ENCODE results near the gene SLC35F3.

The SLC35F3 gene

DNA sequence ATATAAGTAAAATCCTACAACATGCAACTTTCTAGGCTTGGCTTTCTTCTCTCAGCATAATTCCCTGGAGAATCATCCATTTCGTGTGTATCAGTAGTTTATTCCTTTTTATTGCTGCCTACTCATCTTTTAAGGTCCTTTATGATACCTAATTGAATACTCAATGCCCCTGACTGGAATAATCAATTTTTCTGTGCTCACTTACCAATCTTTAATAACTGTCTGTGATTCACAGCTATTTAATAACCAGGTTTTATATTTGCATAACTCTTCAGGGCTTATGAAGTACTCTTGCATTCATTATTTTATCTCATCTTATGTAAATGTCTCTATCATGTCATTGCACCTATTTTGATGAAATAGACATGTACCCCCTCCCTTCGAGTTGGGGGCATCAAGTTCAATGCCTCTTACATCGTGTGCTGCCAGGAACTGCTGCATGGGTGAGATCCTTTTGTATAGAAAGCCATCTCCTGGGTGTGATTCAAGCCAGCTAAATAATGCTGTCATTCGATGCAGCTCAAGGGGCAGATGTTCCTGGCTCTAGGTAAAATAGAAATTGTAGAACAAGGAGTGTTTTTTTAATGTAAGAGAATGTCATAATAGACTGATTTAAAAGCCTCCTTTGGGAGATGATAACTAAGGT, 222.7 kb downstream of the SLC35F3 start:
- no peaks in the 10 kb centered on the region for H3K9me3 ChIP-seq (ENCODE audit: control insufficient read depth in 2 of 2, low read length in 2 of 2)
- H3K27ac ChIP-seq (ENCODE audit: low read depth in 2 of 2, low read length in 2 of 2), result no peak overlapping the region
- H3K4me3 ChIP-seq (ENCODE audit: low read length in 2 of 2), result no peak overlapping the region
- H3K36me3 ChIP-seq (ENCODE audit: control insufficient read depth in 2 of 2, insufficient read depth in 2 of 2, low read length in 2 of 2), result no peaks in the 10 kb centered on the region
- H3K27me3 ChIP-seq (ENCODE audit: control insufficient read depth in 2 of 2, insufficient read depth in 2 of 2, low read length in 2 of 2), result peaks cover 0 to 4% of the 10 kb centered on the region in 2 donors
- no peak overlapping the region for H3K9ac ChIP-seq (ENCODE audit: low read depth in 1 of 2, low read length in 2 of 2)
- H3K4me1 ChIP-seq (ENCODE audit: control insufficient read depth in 2 of 2, insufficient read depth in 2 of 2, low read length in 2 of 2), result no peaks in the 10 kb centered on the region

- H3K9ac ChIP-seq (ENCODE audit: low read depth in 1 of 2, low read length in 2 of 2), result no peak overlapping the region
- H3K27ac ChIP-seq (ENCODE audit: low read depth in 2 of 2, low read length in 2 of 2), result no peak overlapping the region
- no peaks in the 10 kb centered on the region for H3K36me3 ChIP-seq (ENCODE audit: control insufficient read depth in 2 of 2, insufficient read depth in 2 of 2, low read length in 2 of 2)
- H3K9me3 ChIP-seq (ENCODE audit: control insufficient read depth in 2 of 2, low read length in 2 of 2), result no peaks in the 10 kb centered on the region
- no peaks in the 10 kb centered on the region for H3K4me1 ChIP-seq (ENCODE audit: control insufficient read depth in 2 of 2, insufficient read depth in 2 of 2, low read length in 2 of 2)
- H3K4me3 ChIP-seq (ENCODE audit: low read length in 2 of 2), result no peak overlapping the region
- no peaks in the 10 kb centered on the region for H3K27me3 ChIP-seq (ENCODE audit: control insufficient read depth in 2 of 2, insufficient read depth in 2 of 2, low read length in 2 of 2)
These were observed 228.3 kb downstream of the SLC35F3 start for GRCh38 chr1:234132795-234133194.

- no peaks in the 10 kb centered on the region for H3K4me1 ChIP-seq (ENCODE audit: control insufficient read depth in 2 of 2, insufficient read depth in 2 of 2, low read length in 2 of 2)
- no peaks in the 10 kb centered on the region for H3K36me3 ChIP-seq (ENCODE audit: control insufficient read depth in 2 of 2, insufficient read depth in 2 of 2, low read length in 2 of 2)
- no peaks in the 10 kb centered on the region for H3K9me3 ChIP-seq (ENCODE audit: control insufficient read depth in 2 of 2, low read length in 2 of 2)
- no peaks in the 10 kb centered on the region for H3K27me3 ChIP-seq (ENCODE audit: control insufficient read depth in 2 of 2, insufficient read depth in 2 of 2, low read length in 2 of 2)
- H3K4me3 ChIP-seq (ENCODE audit: low read length in 2 of 2), result no peak overlapping the region
- H3K27ac ChIP-seq (ENCODE audit: low read depth in 2 of 2, low read length in 2 of 2), result no peak overlapping the region
- H3K9ac ChIP-seq (ENCODE audit: low read depth in 1 of 2, low read length in 2 of 2), result no peak overlapping the region
These were observed 230.4 kb downstream of the SLC35F3 start for GRCh38 chr1:234134878-234135277.

DNA sequence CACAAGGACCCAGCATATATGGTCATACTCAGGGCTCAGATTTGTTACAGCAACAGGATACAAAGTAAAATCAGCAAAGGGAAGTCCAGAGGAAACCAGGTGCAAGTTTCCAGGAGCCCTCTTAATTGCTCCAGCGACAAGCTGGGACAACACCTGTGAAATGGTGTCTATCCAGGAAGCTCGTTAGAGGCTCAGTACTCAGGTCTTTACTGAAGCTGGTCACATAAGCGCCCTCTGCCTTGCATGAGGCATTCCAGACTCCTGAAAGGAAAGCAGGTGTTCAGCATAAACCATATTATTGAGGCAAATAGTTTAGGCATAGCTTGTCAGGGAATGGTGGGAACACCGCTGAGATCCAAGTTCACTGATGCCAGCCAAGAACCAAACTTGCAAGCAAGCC, 231.0 kb downstream of the SLC35F3 start:
- H3K9me3 ChIP-seq (ENCODE audit: control insufficient read depth in 2 of 2, low read length in 2 of 2), result no peaks in the 10 kb centered on the region
- no peak overlapping the region for H3K27ac ChIP-seq (ENCODE audit: low read depth in 2 of 2, low read length in 2 of 2)
- no peaks in the 10 kb centered on the region for H3K36me3 ChIP-seq (ENCODE audit: control insufficient read depth in 2 of 2, insufficient read depth in 2 of 2, low read length in 2 of 2)
- no peak overlapping the region for H3K4me3 ChIP-seq (ENCODE audit: low read length in 2 of 2)
- H3K9ac ChIP-seq (ENCODE audit: low read depth in 1 of 2, low read length in 2 of 2), result no peak overlapping the region
- H3K4me1 ChIP-seq (ENCODE audit: control insufficient read depth in 2 of 2, insufficient read depth in 2 of 2, low read length in 2 of 2), result no peaks in the 10 kb centered on the region
- H3K27me3 ChIP-seq (ENCODE audit: control insufficient read depth in 2 of 2, insufficient read depth in 2 of 2, low read length in 2 of 2), result no peaks in the 10 kb centered on the region

DNA sequence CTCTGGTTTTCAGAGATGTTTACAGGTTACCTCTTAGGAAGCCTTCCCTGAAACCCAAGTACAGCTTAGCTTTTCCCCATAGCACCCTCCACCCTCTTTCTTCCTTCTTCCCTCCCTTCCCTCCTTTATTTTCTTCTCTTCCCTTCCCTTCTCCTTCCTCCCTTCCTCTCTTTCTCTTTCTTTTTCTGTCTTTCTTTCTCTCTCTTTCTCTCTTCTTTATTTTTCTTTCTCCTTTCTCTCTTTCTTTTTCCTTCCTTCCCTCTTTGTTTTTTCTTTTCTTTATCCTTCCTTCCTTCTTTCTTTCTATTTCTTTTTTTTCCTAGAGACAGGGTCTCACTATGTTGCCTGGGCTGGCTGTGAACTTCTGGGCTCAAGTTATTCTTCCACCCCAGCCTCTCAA, 231.6 kb downstream of the SLC35F3 start:
- no peaks in the 10 kb centered on the region for H3K36me3 ChIP-seq (ENCODE audit: control insufficient read depth in 2 of 2, insufficient read depth in 2 of 2, low read length in 2 of 2)
- H3K4me3 ChIP-seq (ENCODE audit: low read length in 2 of 2), result no peak overlapping the region
- H3K27me3 ChIP-seq (ENCODE audit: control insufficient read depth in 2 of 2, insufficient read depth in 2 of 2, low read length in 2 of 2), result no peaks in the 10 kb centered on the region
- H3K4me1 ChIP-seq (ENCODE audit: control insufficient read depth in 2 of 2, insufficient read depth in 2 of 2, low read length in 2 of 2), result no peaks in the 10 kb centered on the region
- H3K9me3 ChIP-seq (ENCODE audit: control insufficient read depth in 2 of 2, low read length in 2 of 2), result no peaks in the 10 kb centered on the region
- H3K27ac ChIP-seq (ENCODE audit: low read depth in 2 of 2, low read length in 2 of 2), result no peak overlapping the region
- no peak overlapping the region for H3K9ac ChIP-seq (ENCODE audit: low read depth in 1 of 2, low read length in 2 of 2)

DNA sequence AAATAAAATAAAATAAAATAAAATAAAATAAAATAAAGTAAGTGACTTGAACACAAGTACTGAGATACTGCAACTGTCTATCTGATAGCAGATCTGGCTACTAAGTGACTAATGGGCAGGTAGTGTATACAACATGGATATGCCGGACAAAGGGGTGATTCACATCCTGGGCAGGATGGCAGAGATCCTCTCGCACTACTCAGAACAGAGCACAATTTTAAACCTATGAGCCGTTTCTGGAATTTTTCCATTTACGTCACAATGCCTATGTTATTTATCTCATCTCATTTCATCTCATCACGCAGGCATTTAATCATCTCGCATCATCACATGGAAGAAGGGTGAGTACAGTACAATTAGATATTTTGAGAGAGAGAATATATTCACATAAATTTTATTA, 235.5 kb downstream of the SLC35F3 start:
- Histone ChIP-seq H3K36me3 (ENCODE audit: control insufficient read depth in 2 of 2, insufficient read depth in 2 of 2, low read length in 2 of 2) (no peaks in the 10 kb centered on the region), H3K27me3 (ENCODE audit: control insufficient read depth in 2 of 2, insufficient read depth in 2 of 2, low read length in 2 of 2) (no peaks in the 10 kb centered on the region), H3K4me1 (ENCODE audit: control insufficient read depth in 2 of 2, insufficient read depth in 2 of 2, low read length in 2 of 2) (no peaks in the 10 kb centered on the region), H3K9me3 (ENCODE audit: control insufficient read depth in 2 of 2, low read length in 2 of 2) (no peaks in the 10 kb centered on the region), H3K4me3 (ENCODE audit: low read length in 2 of 2) (no peak overlapping the region), H3K9ac (ENCODE audit: low read depth in 1 of 2, low read length in 2 of 2) (no peak overlapping the region), H3K27ac (ENCODE audit: low read depth in 2 of 2, low read length in 2 of 2) (no peak overlapping the region)

- H3K4me1 ChIP-seq (ENCODE audit: control insufficient read depth in 2 of 2, insufficient read depth in 2 of 2, low read length in 2 of 2), result no peaks in the 10 kb centered on the region
- no peak overlapping the region for H3K9ac ChIP-seq (ENCODE audit: low read depth in 1 of 2, low read length in 2 of 2)
- no peaks in the 10 kb centered on the region for H3K36me3 ChIP-seq (ENCODE audit: control insufficient read depth in 2 of 2, insufficient read depth in 2 of 2, low read length in 2 of 2)
- no peak overlapping the region for H3K4me3 ChIP-seq (ENCODE audit: low read length in 2 of 2)
- H3K9me3 ChIP-seq (ENCODE audit: control insufficient read depth in 2 of 2, low read length in 2 of 2), result no peaks in the 10 kb centered on the region
- H3K27ac ChIP-seq (ENCODE audit: low read depth in 2 of 2, low read length in 2 of 2), result no peak overlapping the region
- H3K27me3 ChIP-seq (ENCODE audit: control insufficient read depth in 2 of 2, insufficient read depth in 2 of 2, low read length in 2 of 2), result no peaks in the 10 kb centered on the region
These were observed 235.9 kb downstream of the SLC35F3 start for GRCh38 chr1:234140388-234140787.

DNA sequence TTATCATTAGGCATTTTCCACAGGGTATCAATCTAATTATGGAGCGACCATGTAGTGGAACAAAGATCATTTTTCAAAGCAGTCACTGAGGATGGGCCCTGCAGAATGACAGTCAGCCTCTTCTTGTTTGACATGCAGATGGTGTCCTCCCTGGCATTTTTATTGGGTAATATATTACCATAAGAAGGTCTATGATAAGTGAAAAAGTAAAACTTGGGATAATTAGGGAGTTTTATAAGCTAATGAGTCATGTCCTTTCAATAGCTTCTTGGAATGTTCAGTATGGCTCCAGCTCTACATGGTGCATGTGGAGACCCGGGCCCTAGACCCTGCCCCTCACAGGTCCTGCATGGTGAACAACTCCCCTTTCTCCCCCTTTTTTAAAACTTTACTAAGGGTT, 236.5 kb downstream of the SLC35F3 start:
- Histone ChIP-seq H3K4me1 (ENCODE audit: control insufficient read depth in 2 of 2, insufficient read depth in 2 of 2, low read length in 2 of 2) (no peaks in the 10 kb centered on the region), H3K27ac (ENCODE audit: low read depth in 2 of 2, low read length in 2 of 2) (no peak overlapping the region), H3K9ac (ENCODE audit: low read depth in 1 of 2, low read length in 2 of 2) (no peak overlapping the region), H3K9me3 (ENCODE audit: control insufficient read depth in 2 of 2, low read length in 2 of 2) (no peaks in the 10 kb centered on the region), H3K27me3 (ENCODE audit: control insufficient read depth in 2 of 2, insufficient read depth in 2 of 2, low read length in 2 of 2) (no peaks in the 10 kb centered on the region), H3K36me3 (ENCODE audit: control insufficient read depth in 2 of 2, insufficient read depth in 2 of 2, low read length in 2 of 2) (no peaks in the 10 kb centered on the region), H3K4me3 (ENCODE audit: low read length in 2 of 2) (no peak overlapping the region)

GRCh38 chr1:234143681-234144080, 239.2 kb downstream of the SLC35F3 start:
- Histone ChIP-seq H3K9ac (ENCODE audit: low read depth in 1 of 2, low read length in 2 of 2) (no peak overlapping the region), H3K4me3 (ENCODE audit: low read length in 2 of 2) (no peak overlapping the region)

GRCh38 chr1:234144901-234145300, 240.4 kb downstream of the SLC35F3 start:
- H3K9me3 ChIP-seq (ENCODE audit: control insufficient read depth in 2 of 2, low read length in 2 of 2), result no peaks in the 10 kb centered on the region
- no peak overlapping the region for H3K27ac ChIP-seq (ENCODE audit: low read depth in 2 of 2, low read length in 2 of 2)
- H3K9ac ChIP-seq (ENCODE audit: low read depth in 1 of 2, low read length in 2 of 2), result no peak overlapping the region
- no peaks in the 10 kb centered on the region for H3K4me1 ChIP-seq (ENCODE audit: control insufficient read depth in 2 of 2, insufficient read depth in 2 of 2, low read length in 2 of 2)
- no peaks in the 10 kb centered on the region for H3K27me3 ChIP-seq (ENCODE audit: control insufficient read depth in 2 of 2, insufficient read depth in 2 of 2, low read length in 2 of 2)
- H3K36me3 ChIP-seq (ENCODE audit: control insufficient read depth in 2 of 2, insufficient read depth in 2 of 2, low read length in 2 of 2), result no peaks in the 10 kb centered on the region
- H3K4me3 ChIP-seq (ENCODE audit: low read length in 2 of 2), result no peak overlapping the region

More at GRCh38 chr1:234143681-234144080, 239.2 kb downstream of the SLC35F3 start:
- H3K4me1 ChIP-seq (ENCODE audit: control insufficient read depth in 2 of 2, insufficient read depth in 2 of 2, low read length in 2 of 2), result no peaks in the 10 kb centered on the region
- no peaks in the 10 kb centered on the region for H3K27me3 ChIP-seq (ENCODE audit: control insufficient read depth in 2 of 2, insufficient read depth in 2 of 2, low read length in 2 of 2)
- H3K27ac ChIP-seq (ENCODE audit: low read depth in 2 of 2, low read length in 2 of 2), result no peak overlapping the region
- no peaks in the 10 kb centered on the region for H3K36me3 ChIP-seq (ENCODE audit: control insufficient read depth in 2 of 2, insufficient read depth in 2 of 2, low read length in 2 of 2)
- H3K9me3 ChIP-seq (ENCODE audit: control insufficient read depth in 2 of 2, low read length in 2 of 2), result no peaks in the 10 kb centered on the region

- H3K27ac ChIP-seq (ENCODE audit: low read depth in 2 of 2, low read length in 2 of 2), result no peak overlapping the region
- no peak overlapping the region for H3K4me3 ChIP-seq (ENCODE audit: low read length in 2 of 2)
- no peaks in the 10 kb centered on the region for H3K36me3 ChIP-seq (ENCODE audit: control insufficient read depth in 2 of 2, insufficient read depth in 2 of 2, low read length in 2 of 2)
- H3K27me3 ChIP-seq (ENCODE audit: control insufficient read depth in 2 of 2, insufficient read depth in 2 of 2, low read length in 2 of 2), result no peaks in the 10 kb centered on the region
- no peaks in the 10 kb centered on the region for H3K4me1 ChIP-seq (ENCODE audit: control insufficient read depth in 2 of 2, insufficient read depth in 2 of 2, low read length in 2 of 2)
- no peaks in the 10 kb centered on the region for H3K9me3 ChIP-seq (ENCODE audit: control insufficient read depth in 2 of 2, low read length in 2 of 2)
- H3K9ac ChIP-seq (ENCODE audit: low read depth in 1 of 2, low read length in 2 of 2), result no peak overlapping the region
These were observed 243.9 kb downstream of the SLC35F3 start for GRCh38 chr1:234148350-234148749.
